H1 (cell line): Measurements from ENCODE around the gene OR1N1. TPM values are rescaled to one million over a fixed set of nuclear protein-coding genes. Genes with fewer than 3 reads are reported as not detected.

Experiments
- CTCF ChIA-PET: fragments of 300-600 bp; sonication (Branson Sonifier 250); formaldehyde crosslinking; loops from one replicate; lab custom pipeline; 2021; ENCODE audit not compliant: partially characterized antibody; lab: Charles Lee
- POLR2A ChIA-PET: fragments of 300-600 bp; sonication (Branson Sonifier 250); formaldehyde crosslinking; loops from one replicate; lab custom pipeline; 2021; ENCODE audit warnings: inconsistent platforms; ENCODE audit not compliant: partially characterized antibody; lab: Charles Lee
- DNase-seq, 2 experiments: peaks; one replicate each; pipeline versions ENCODE4 v3.0.0 to v3.0.0-alpha.2; 2010 to 2022; ENCODE audit warnings: low spot score in 2 of 2, low read depth in 1 of 2, mixed read lengths in 1 of 2
- FAIRE-seq: peaks from 2 replicates; lab custom pipeline; 2011; peaks lifted over from hg19 to GRCh38; lab: Jason Lieb, UNC
- H2AFZ ChIP-seq: 2 replicates; pipeline ENCODE4 v1.8.1; 2012; ENCODE audit warnings: low read length, inconsistent platforms
- H2AK5ac ChIP-seq: 2 replicates; pipeline ENCODE4 v1.6.1; 2013; ENCODE audit warnings: low read depth, low read length
- H2BK120ac ChIP-seq: replicated peaks from 2 replicates; pipeline ENCODE3; 2013; ENCODE audit warnings: low read depth, low read length, inconsistent platforms
- H2BK12ac ChIP-seq: 2 replicates; pipeline ENCODE4 v1.6.1; 2013; ENCODE audit warnings: low read depth, low read length
- H2BK15ac ChIP-seq: 2 replicates; pipeline ENCODE4 v1.6.1; 2013; ENCODE audit warnings: low read length
- H2BK20ac ChIP-seq: 2 replicates; pipeline ENCODE4 v1.6.1; 2013; ENCODE audit warnings: low read length
- H2BK5ac ChIP-seq: 2 replicates; pipeline ENCODE4 v1.6.1; 2013; ENCODE audit warnings: low read depth, low read length
- H3K14ac ChIP-seq: 2 replicates; pipeline ENCODE4 v1.6.1; 2013; ENCODE audit warnings: inconsistent platforms; ENCODE audit not compliant: insufficient read length
- H3K18ac ChIP-seq: 2 replicates; pipeline ENCODE4 v1.6.1; 2013; ENCODE audit warnings: low read length; ENCODE audit errors: extremely low read depth
- H3K23ac ChIP-seq: 2 replicates; pipeline ENCODE4 v1.6.1; 2013; ENCODE audit warnings: inconsistent platforms; ENCODE audit not compliant: insufficient read length
- H3K23me2 ChIP-seq: 2 replicates; pipeline ENCODE4 v1.6.1; 2013; ENCODE audit warnings: low read depth, low read length
- H3K27ac ChIP-seq: 2 replicates; pipeline ENCODE4 v1.6.1; 2011; ENCODE audit warnings: low read depth, low read length, inconsistent platforms
- H3K27me3 ChIP-seq, 4 experiments: replicated peaks in 1 of 4; 1 replicate in 1 of 4; 2 replicates in 3 of 4; pipeline versions ENCODE4 v1.6.1 to v1.8.1; 2011 to 2013; ENCODE audit warnings: low read length in 3 of 4, mild to moderate bottlenecking in 3 of 4, inconsistent platforms in 2 of 4, mixed read lengths in 2 of 4, moderate library complexity in 1 of 4; ENCODE audit not compliant: control insufficient read depth in 3 of 4, insufficient read depth in 3 of 4; ENCODE audit errors: extremely low read depth in 1 of 4
- H3K36me3 ChIP-seq, 4 experiments: 2 replicates each; pipeline versions ENCODE4 v1.6.1 to v1.8.1; 2011 to 2013; ENCODE audit warnings: mild to moderate bottlenecking in 4 of 4, low read length in 3 of 4, moderate library complexity in 2 of 4, control low read depth in 1 of 4, inconsistent platforms in 1 of 4; ENCODE audit not compliant: insufficient read depth in 4 of 4, control insufficient read depth in 2 of 4
- H3K4ac ChIP-seq: replicated peaks from 2 replicates; pipeline ENCODE3; 2013; ENCODE audit warnings: low read length, low read depth, mixed read lengths, inconsistent platforms; ENCODE audit not compliant: insufficient read length
- H3K4me1 ChIP-seq, 4 experiments: replicated peaks in 1 of 4; 1 replicate in 1 of 4; 2 replicates in 3 of 4; pipeline versions ENCODE4 v1.6.1 to v1.8.1; 2011 to 2013; ENCODE audit warnings: low read length in 3 of 4, inconsistent platforms in 2 of 4, mixed read lengths in 1 of 4; ENCODE audit not compliant: insufficient read depth in 4 of 4, control insufficient read depth in 3 of 4
- H3K4me2 ChIP-seq, 2 experiments: 2 replicates each; pipeline versions ENCODE4 v1.6.1 to v1.8.1; 2011 to 2013; ENCODE audit warnings: low read depth in 2 of 2, low read length in 2 of 2, control low read depth in 1 of 2, inconsistent platforms in 1 of 2, mild to moderate bottlenecking in 1 of 2; ENCODE audit not compliant: insufficient read depth in 1 of 2
- H3K4me3 ChIP-seq, 4 experiments: fragments of 200-600, 300-600 bp in 1 of 4; sonication (generic), shearing (Covaris generic), sonication (Bioruptor Twin) in 1 of 4; 2 replicates each; pipeline versions ENCODE4 v1.5.1 to v1.8.1; 2011 to 2016; ENCODE audit warnings: low read length in 4 of 4, low read depth in 3 of 4, control low read depth in 2 of 4, inconsistent platforms in 2 of 4, mild to moderate bottlenecking in 2 of 4, mixed read lengths in 1 of 4, moderate library complexity in 1 of 4; ENCODE audit not compliant: insufficient read depth in 2 of 4; ENCODE audit errors: extremely low read depth in 1 of 4
- H3K56ac ChIP-seq: replicated peaks from 2 replicates; pipeline ENCODE3; 2013; ENCODE audit warnings: low read depth, mild to moderate bottlenecking, mixed read lengths, low read length, inconsistent platforms; ENCODE audit not compliant: insufficient read length
- H3K79me1 ChIP-seq: 2 replicates; pipeline ENCODE4 v1.6.1; 2013; ENCODE audit warnings: low read depth, low read length, control low read depth
- H3K79me2 ChIP-seq, 2 experiments: 2 replicates each; pipeline versions ENCODE4 v1.6.1 to v1.8.1; 2012 to 2013; ENCODE audit warnings: low read length in 2 of 2, mild to moderate bottlenecking in 2 of 2, inconsistent platforms in 1 of 2; ENCODE audit not compliant: insufficient read depth in 2 of 2, control insufficient read depth in 1 of 2
- H3K9ac ChIP-seq, 4 experiments: replicated peaks in 1 of 4; 1 replicate in 1 of 4; 2 replicates in 3 of 4; pipeline versions ENCODE4 v1.6.1 to v1.8.1; 2011 to 2013; ENCODE audit warnings: low read depth in 3 of 4, low read length in 3 of 4, control low read depth in 2 of 4, mild to moderate bottlenecking in 2 of 4, moderate library complexity in 2 of 4, inconsistent platforms in 1 of 4; ENCODE audit errors: extremely low read depth in 1 of 4
- H3K9me3 ChIP-seq, 2 experiments: 2 replicates each; pipeline versions ENCODE4 v1.6.1 to v1.8.1; 2012 to 2013; ENCODE audit warnings: mild to moderate bottlenecking in 2 of 2, moderate library complexity in 2 of 2, control low read depth in 1 of 2, inconsistent platforms in 1 of 2, low read depth in 1 of 2, low read length in 1 of 2, mixed read lengths in 1 of 2; ENCODE audit not compliant: insufficient read depth in 2 of 2
- H4K20me1 ChIP-seq, 2 experiments: replicated peaks in 1 of 2; 2 replicates each; pipeline versions ENCODE3 to v1.8.1; 2011 to 2013; ENCODE audit warnings: inconsistent platforms in 2 of 2, low read length in 2 of 2, mild to moderate bottlenecking in 1 of 2; ENCODE audit not compliant: insufficient read depth in 2 of 2, control insufficient read depth in 1 of 2
- H4K5ac ChIP-seq: 2 replicates; pipeline ENCODE4 v1.6.1; 2013; ENCODE audit warnings: low read length, low read depth, mixed read lengths, inconsistent platforms; ENCODE audit not compliant: insufficient read length
- H4K8ac ChIP-seq: 2 replicates; pipeline ENCODE4 v1.8.0; 2013; ENCODE audit warnings: mild to moderate bottlenecking, moderate library complexity, low read length, inconsistent platforms; ENCODE audit not compliant: insufficient read depth; ENCODE audit errors: extremely low read depth
- H4K91ac ChIP-seq: replicated peaks from 2 replicates; pipeline ENCODE3; 2013; ENCODE audit warnings: low read length, mixed read lengths, inconsistent platforms; ENCODE audit not compliant: insufficient read length
- RAD21 ChIP-seq, 2 experiments: IDR thresholded peaks in 1 of 2; conservative IDR thresholded peaks in 1 of 2; 2 replicates each; pipeline ENCODE4 v1.6.1; 2011; ENCODE audit warnings: low read depth in 2 of 2, low read length in 2 of 2, improper control_type of control experiment in 1 of 2, inconsistent platforms in 1 of 2, mild to moderate bottlenecking in 1 of 2, moderate library complexity in 1 of 2
- TAF7 ChIP-seq: optimal IDR thresholded peaks from 2 replicates; pipeline ENCODE3; 2011; ENCODE audit warnings: low read depth, mild to moderate bottlenecking, inconsistent platforms, low read length, moderate library complexity, borderline replicate concordance
- WGBS, 2 experiments: shearing (Covaris generic) in 1 of 2; methylation state at CpG; one replicate each; pipeline versions ENCODE4 v1.1.6 to v1.1.7; 2013 to 2015; ENCODE audit warnings: low lambda C conversion rate in 2 of 2, mixed read lengths in 2 of 2, inconsistent platforms in 1 of 2, low coverage in 1 of 2, missing lambda C conversion rate in 1 of 2; ENCODE audit not compliant: insufficient replicate concordance in 2 of 2, insufficient coverage in 1 of 2, insufficient read length in 1 of 2; ENCODE audit errors: extremely low coverage in 1 of 2, missing lambda C conversion rate in 1 of 2; 5-methylcytosine and 5-hydroxymethylcytosine counted together
- polyA plus RNA-seq, 7 experiments: library from polyadenylated mRNA; depleted of rRNA in 3 of 7; stranded (reverse) in 5 of 7; unstranded in 2 of 7; fragments of >200 nt in 5 of 7; fragments of 200-250 nt in 2 of 7; gene quantifications; 1 replicate in 5 of 7; 2 replicates in 1 of 7; 4 replicates in 1 of 7; pipeline versions ENCODE4 v1.2.1 to v1.2.3, GENCODE V29; 2011 to 2013; ENCODE audit warnings: missing spikeins in 2 of 7, mixed read lengths in 2 of 7
- total RNA-seq: library from RNA; stranded (reverse); fragmentation: NEBNext Ultra II Directional; extraction: Animal tissue kit (Norgen Biotek cat#: 25700); gene quantifications from 2 replicates; pipeline ENCODE4 v1.2.1, GENCODE V29; 2021
- TF ChIP-seq, protein P1 (sequence below), 3 experiments: IDR thresholded peaks; 1 replicate in 2 of 3; 2 replicates in 1 of 3; pipeline versions ENCODE4 v1.5.1 to v1.6.1; 2011; ENCODE audit warnings: low read length in 3 of 3, mild to moderate bottlenecking in 3 of 3, inconsistent platforms in 2 of 3, low read depth in 1 of 3, moderate library complexity in 1 of 3; ENCODE audit not compliant: insufficient read depth in 1 of 3; ENCODE audit errors: control extremely low read depth in 1 of 3

Gene OR1N1
- total and polyA plus RNA-seq, 2 of the 8 experiments (the other 6 are each of a cell fraction or from before 2014, with no cell fraction given): not detected

DNA sequence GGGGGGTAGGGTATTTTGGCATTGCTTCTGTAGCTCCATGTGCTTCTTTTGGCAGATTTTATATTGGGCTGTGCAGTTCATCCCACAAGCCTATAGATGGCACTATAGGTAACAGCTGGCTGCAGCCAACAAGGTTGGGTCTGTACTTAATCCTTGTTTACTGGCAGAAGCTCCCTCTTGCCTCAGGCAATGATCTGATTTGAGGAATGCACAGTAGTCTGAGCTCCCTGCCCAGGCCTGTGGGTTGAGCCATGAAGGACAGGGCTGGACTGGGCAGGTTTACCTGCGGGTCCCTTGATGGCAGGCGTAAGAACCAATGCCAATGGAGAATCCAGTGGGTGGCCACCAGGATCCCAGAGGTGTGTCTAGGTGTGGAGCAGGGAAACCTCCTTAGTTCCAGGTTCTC lies 28.2 kb downstream of the OR1N1 start:
- Histone ChIP-seq H4K20me1 (no peaks in the 10 kb centered on the region), H2BK5ac (no peak overlapping the region), H3K79me1 (no peaks in the 10 kb centered on the region), H3K4me2 (no peak overlapping the region), H2BK15ac (no peak overlapping the region), H2AFZ (no peak overlapping the region), H3K27ac (no peak overlapping the region), H3K9me3 (peaks cover 39 to 52% of the 10 kb centered on the region in 2 experiments), H2BK120ac (no peak overlapping the region), H2BK12ac (no peak overlapping the region), H3K18ac (no peak overlapping the region), H3K4me1 (no peaks in the 10 kb centered on the region), H3K23ac (no peak overlapping the region), H3K14ac (no peak overlapping the region), H4K8ac (no peak overlapping the region), H4K91ac (no peak overlapping the region), H3K79me2 (no peaks in the 10 kb centered on the region), H3K56ac (no peak overlapping the region), H3K36me3 (no peaks in the 10 kb centered on the region), H3K9ac (no peak overlapping the region), H2AK5ac (no peak overlapping the region), H3K23me2 (no peaks in the 10 kb centered on the region), H2BK20ac (no peak overlapping the region), H3K4me3 (no peak overlapping the region), H3K4ac (no peak overlapping the region), H4K5ac (no peak overlapping the region), H3K27me3 (no peaks in the 10 kb centered on the region)
- ChIA-PET CTCF (interaction anchor here (0.7 to 1.9 kb wide), 16 partner anchors 10 to 313 kb away, joined by 3 to 12 read pairs (median 4); no protein-coding TSS in a partner anchor), POLR2A (interaction anchor here (0.6 kb wide), 1 partner anchor 35 kb away, joined by 3 read pairs; no protein-coding TSS in a partner anchor)
- 64% methylated on average over 2 of the region's 2 CpGs; no CpG with 5 or more reads in 1 of the 2 experiments for WGBS, 2 experiments
- peak; percentile 7 for FAIRE-seq
- TF ChIP-seq TAF7: no peak
- peak; percentile 54 to 65 for TF ChIP-seq RAD21 (IDR thresholded peaks at IDR 0.05 in 1 of 2, conservative IDR thresholded peaks at IDR 0.05 in 1 of 2; ENCODE audit: low read depth in 2 of 2, low read length in 2 of 2)
- TF ChIP-seq, protein P1, sequence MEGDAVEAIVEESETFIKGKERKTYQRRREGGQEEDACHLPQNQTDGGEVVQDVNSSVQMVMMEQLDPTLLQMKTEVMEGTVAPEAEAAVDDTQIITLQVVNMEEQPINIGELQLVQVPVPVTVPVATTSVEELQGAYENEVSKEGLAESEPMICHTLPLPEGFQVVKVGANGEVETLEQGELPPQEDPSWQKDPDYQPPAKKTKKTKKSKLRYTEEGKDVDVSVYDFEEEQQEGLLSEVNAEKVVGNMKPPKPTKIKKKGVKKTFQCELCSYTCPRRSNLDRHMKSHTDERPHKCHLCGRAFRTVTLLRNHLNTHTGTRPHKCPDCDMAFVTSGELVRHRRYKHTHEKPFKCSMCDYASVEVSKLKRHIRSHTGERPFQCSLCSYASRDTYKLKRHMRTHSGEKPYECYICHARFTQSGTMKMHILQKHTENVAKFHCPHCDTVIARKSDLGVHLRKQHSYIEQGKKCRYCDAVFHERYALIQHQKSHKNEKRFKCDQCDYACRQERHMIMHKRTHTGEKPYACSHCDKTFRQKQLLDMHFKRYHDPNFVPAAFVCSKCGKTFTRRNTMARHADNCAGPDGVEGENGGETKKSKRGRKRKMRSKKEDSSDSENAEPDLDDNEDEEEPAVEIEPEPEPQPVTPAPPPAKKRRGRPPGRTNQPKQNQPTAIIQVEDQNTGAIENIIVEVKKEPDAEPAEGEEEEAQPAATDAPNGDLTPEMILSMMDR (IDR thresholded peaks at IDR 0.05; ENCODE audit: control extremely low read depth in 1 of 3, insufficient read depth in 1 of 3, low read depth in 1 of 3, low read length in 3 of 3): peak in 2 of 3 experiments; percentile 53 to 75; a peak in 3 of 4 replicates
- DNase-seq: peak; percentile 25 to 41
